Measurements from ENCODE around the gene SIN3A.

DNA sequence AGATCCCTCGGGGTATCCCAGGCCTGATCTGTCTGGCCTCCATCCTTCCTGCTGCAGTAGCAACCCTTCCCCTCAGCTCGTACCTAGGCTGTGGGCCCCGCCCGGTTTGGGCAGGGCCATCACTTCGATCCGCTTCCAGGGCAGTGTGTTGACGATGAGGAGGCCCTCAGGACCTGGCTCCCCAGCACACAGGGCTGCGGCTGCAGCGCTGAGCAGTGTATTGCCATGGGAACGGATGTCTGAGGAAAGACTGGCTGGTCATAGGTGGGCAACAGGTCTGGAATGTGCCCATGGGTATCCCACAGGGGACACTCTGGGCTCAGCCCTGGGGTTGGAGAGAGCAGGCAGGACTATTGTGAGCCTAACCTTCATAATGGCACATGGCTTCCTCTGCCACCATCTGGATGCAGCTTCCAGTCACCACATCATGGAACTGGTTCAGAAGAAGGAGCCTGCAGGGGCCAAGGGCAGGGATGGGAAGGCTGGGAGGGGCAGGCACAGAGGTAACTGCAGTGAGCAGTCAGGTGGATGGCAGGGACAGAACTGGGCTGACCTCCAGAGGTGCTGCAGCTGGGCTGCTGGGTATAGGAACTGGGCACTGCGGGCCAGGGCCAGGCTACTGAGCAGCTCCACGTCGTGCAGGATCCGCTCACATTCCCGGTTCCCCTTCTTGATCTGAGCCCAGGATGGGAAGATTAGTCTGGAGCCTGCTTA, 91.8 kb downstream of the SIN3A start:
- TF ChIP-seq, protein P1, sequence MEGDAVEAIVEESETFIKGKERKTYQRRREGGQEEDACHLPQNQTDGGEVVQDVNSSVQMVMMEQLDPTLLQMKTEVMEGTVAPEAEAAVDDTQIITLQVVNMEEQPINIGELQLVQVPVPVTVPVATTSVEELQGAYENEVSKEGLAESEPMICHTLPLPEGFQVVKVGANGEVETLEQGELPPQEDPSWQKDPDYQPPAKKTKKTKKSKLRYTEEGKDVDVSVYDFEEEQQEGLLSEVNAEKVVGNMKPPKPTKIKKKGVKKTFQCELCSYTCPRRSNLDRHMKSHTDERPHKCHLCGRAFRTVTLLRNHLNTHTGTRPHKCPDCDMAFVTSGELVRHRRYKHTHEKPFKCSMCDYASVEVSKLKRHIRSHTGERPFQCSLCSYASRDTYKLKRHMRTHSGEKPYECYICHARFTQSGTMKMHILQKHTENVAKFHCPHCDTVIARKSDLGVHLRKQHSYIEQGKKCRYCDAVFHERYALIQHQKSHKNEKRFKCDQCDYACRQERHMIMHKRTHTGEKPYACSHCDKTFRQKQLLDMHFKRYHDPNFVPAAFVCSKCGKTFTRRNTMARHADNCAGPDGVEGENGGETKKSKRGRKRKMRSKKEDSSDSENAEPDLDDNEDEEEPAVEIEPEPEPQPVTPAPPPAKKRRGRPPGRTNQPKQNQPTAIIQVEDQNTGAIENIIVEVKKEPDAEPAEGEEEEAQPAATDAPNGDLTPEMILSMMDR (conservative IDR thresholded peaks at IDR 0.05; ENCODE audit: low read length) = no peak
- no peak for TF ChIP-seq EZH2phosphoT487 (IDR thresholded peaks at IDR 0.05; ENCODE audit: borderline replicate concordance, low read depth, low read length)

Measured in OCI-LY7 (cell line).